Fibroblast of pulmonary artery (primary cell): ENCODE results near the gene GTF2A2.

ENCODE experiments used
- DNase-seq: peaks from one replicate; pipeline ENCODE4 v3.0.0-alpha.2; 2010; ENCODE audit warnings: low read depth
- H3K4me3 ChIP-seq: replicated peaks from 2 replicates; pipeline ENCODE4 v1.5.1; 2011; ENCODE audit warnings: low read depth, mild to moderate bottlenecking, control low read depth, low read length, moderate library complexity
- CTCF ChIP-seq: IDR thresholded peaks from 2 replicates; pipeline ENCODE4 v1.5.1; 2011; ENCODE audit warnings: mild to moderate bottlenecking, control low read depth, low read length, inconsistent platforms; ENCODE audit errors: missing control alignments

Gene GTF2A2

GRCh38 chr15:59622289-59622688 lies 35.0 kb downstream of the GTF2A2 start:
- TF ChIP-seq CTCF = peak; percentile 52
- DNase-seq = peak; percentile 60
- H3K4me3 ChIP-seq = no peak overlapping the region

- no peak for DNase-seq
- H3K4me3 ChIP-seq = no peak overlapping the region
- TF ChIP-seq CTCF = no peak
Observed at GRCh38 chr15:59618406-59618805, 38.9 kb downstream of the GTF2A2 start.

DNA sequence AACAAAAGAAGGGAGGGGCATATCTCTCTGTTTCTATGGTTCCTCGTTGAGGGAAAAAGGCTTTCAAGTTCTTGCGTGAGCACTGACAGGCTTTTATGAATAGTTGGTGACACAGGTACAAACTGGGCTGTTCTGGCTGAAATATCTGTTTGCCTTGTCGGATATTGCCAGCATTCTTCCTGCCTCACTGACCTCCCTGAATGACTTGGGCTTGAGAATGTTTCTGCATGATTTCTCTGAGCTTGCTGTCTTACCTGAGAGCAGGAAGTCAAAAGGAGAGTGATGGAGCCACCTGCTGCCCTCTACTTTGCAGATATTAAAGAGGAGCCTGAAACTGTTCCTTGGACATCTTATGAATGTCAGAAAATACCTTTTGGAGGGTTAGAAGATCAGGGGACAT lies 40.9 kb downstream of the GTF2A2 start:
- TF ChIP-seq CTCF = no peak
- no peak overlapping the region for H3K4me3 ChIP-seq
- DNase-seq = no peak

- no peak for TF ChIP-seq CTCF
- no peak for DNase-seq
- H3K4me3 ChIP-seq = no peak overlapping the region
Observed at GRCh38 chr15:59615661-59616060, 41.7 kb downstream of the GTF2A2 start.

DNA sequence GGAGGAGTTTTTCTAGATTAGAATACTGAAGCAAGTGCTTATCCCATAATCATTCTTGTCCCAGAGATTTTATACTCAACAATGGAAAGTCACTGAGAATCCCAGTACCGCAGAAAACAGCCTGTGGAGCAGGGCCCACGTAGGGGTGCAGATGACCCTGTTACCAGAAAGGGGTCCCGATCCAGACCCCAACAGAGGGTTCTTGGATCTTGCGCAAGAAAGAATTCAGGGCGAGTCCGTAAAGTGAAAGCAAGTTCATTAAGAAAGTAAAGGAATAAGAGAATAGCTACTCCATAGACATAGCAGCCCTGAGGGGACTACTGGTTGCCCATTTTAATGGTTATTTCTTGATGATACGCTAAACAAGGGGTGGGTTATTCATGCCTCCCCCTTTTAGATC lies 43.2 kb downstream of the GTF2A2 start:
- no peak for DNase-seq
- TF ChIP-seq CTCF = no peak
- H3K4me3 ChIP-seq = no peak overlapping the region

- no peak for TF ChIP-seq CTCF
- peak; percentile 33 for DNase-seq
- no peak within 1 kb of the TSS for H3K4me3 ChIP-seq
Observed at GRCh38 chr15:59611276-59612260, 45.7 kb downstream of the GTF2A2 start, which contains the start of gene GCNT3. TSS of gene GCNT3 (plus strand) at chr15:59611783. CDS start at chr15:59618239, 6,456 bp downstream.
